ENCODE measurements around the gene PRKAG3.

PRKAG3 gene

DNA sequence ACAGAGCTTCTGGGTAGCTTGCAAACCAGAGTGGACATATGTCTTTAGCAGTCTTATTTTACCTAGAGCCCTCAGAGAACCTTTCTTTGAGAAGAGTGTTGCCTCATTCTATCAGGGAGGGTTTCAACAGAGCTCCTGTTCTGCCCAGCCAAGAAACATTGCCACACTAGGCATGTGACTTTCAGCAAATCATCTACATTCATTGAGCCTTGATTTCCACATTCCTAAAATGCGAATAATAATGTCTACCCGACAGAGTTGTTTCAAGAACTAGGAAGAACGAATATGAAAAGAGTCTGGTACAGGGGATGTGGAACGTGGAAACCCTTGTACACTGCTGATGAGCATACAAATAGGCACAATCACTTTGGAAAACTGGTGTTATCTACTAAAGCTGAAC lies 7.8 kb upstream of the PRKAG3 start:
- no peak for TF ChIP-seq CTCF (IDR thresholded peaks at IDR 0.05; ENCODE audit: low read depth, low read length)
- H3K9me3 ChIP-seq: peaks cover 2% of the 10 kb centered on the region; the same call in 1 of the 2 replicates
- H3K27me3 ChIP-seq: peaks cover 4% of the 10 kb centered on the region; the same call in 1 of the 2 replicates
- H3K36me3 ChIP-seq: no peaks in the 10 kb centered on the region
- no peaks in the 10 kb centered on the region for H3K4me1 ChIP-seq
- no peak for DNase-seq
- H3K4me3 ChIP-seq (ENCODE audit: low read depth, low read length): no peak overlapping the region

DNA sequence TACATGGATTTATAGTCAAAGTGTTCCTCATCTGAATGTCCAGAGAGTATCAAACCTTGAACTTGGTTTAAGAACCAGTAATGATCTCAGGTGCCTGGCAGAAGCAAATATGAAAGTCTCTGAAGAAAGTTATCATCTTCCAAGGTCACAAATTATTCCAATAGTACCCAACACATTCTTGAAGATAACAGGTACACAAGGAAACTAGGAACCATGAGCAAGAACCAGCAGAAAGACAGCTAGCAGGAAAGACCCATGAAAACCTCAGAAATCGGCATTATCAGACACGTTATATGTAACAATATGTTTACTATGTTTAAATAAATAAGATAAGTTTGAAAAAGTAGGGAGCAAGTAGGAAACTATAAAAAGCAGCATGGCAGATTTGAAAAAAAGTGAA lies 5.9 kb upstream of the PRKAG3 start:
- DNase-seq: no peak
- no peaks in the 10 kb centered on the region; the same call in 1 of the 2 replicates for H3K9me3 ChIP-seq
- H3K36me3 ChIP-seq: no peaks in the 10 kb centered on the region
- H3K4me1 ChIP-seq: no peaks in the 10 kb centered on the region
- TF ChIP-seq CTCF (IDR thresholded peaks at IDR 0.05; ENCODE audit: low read depth, low read length): no peak
- H3K27me3 ChIP-seq: peaks cover 4% of the 10 kb centered on the region; the same call in 1 of the 2 replicates
- no peak overlapping the region for H3K4me3 ChIP-seq (ENCODE audit: low read depth, low read length)

- no peak overlapping the region for H3K4me3 ChIP-seq (ENCODE audit: low read depth, low read length)
- H3K27me3 ChIP-seq: peaks cover 4% of the 10 kb centered on the region; the same call in 1 of the 2 replicates
- no peak for TF ChIP-seq CTCF (IDR thresholded peaks at IDR 0.05; ENCODE audit: low read depth, low read length)
- DNase-seq: no peak
- H3K36me3 ChIP-seq: no peaks in the 10 kb centered on the region
- no peaks in the 10 kb centered on the region; the same call in 1 of the 2 replicates for H3K9me3 ChIP-seq
- peaks cover 5% of the 10 kb centered on the region for H3K4me1 ChIP-seq
Observed at GRCh38 chr2:218834685-218835084, 3.1 kb upstream of the PRKAG3 start.

GRCh38 chr2:218833023-218833609 lies 1.5 kb upstream of the PRKAG3 start:
- no peaks in the 10 kb centered on the region for H3K36me3 ChIP-seq
- H3K27me3 ChIP-seq: no peaks in the 10 kb centered on the region; the same call in 1 of the 2 replicates
- H3K9me3 ChIP-seq: no peaks in the 10 kb centered on the region; the same call in 1 of the 2 replicates
- H3K4me3 ChIP-seq (ENCODE audit: low read depth, low read length): no peak overlapping the region
- no peak for DNase-seq
- H3K4me1 ChIP-seq: peaks cover 5% of the 10 kb centered on the region
- TF ChIP-seq CTCF (IDR thresholded peaks at IDR 0.05; ENCODE audit: low read depth, low read length): no peak

DNA sequence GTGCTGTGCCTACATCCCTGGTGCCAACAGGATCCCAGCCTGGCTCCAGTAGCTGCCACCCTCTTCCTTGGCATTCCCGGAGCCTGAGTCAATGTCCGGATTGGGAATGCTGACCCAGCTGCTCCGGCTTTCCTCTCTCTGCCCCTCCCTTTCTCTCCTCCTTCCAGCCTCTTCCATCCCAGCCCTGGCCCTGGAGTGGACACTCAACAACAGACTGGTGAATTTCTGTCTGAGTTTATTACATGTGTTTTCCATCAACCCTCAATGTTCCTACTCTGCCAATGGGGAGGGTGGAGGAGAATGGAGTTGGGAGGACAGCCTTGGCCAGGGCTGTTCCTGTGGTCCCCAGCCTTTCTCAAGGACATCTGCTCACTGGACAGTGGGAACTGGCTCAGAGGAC lies 917 bp upstream of the PRKAG3 start:
- no peak for TF ChIP-seq CTCF (IDR thresholded peaks at IDR 0.05; ENCODE audit: low read depth, low read length)
- Histone ChIP-seq H3K9me3 (no peaks in the 10 kb centered on the region; the same call in 1 of the 2 replicates), H3K4me3 (ENCODE audit: low read depth, low read length) (no peak overlapping the region), H3K4me1 (peaks cover 5% of the 10 kb centered on the region), H3K27me3 (no peaks in the 10 kb centered on the region; the same call in 1 of the 2 replicates), H3K36me3 (no peaks in the 10 kb centered on the region)
- DNase-seq: no peak

- TF ChIP-seq CTCF (IDR thresholded peaks at IDR 0.05; ENCODE audit: low read depth, low read length): no peak
- no peaks in the 10 kb centered on the region; the same call in 1 of the 2 replicates for H3K27me3 ChIP-seq
- H3K9me3 ChIP-seq: no peaks in the 10 kb centered on the region; the same call in 1 of the 2 replicates
- peaks cover 5% of the 10 kb centered on the region for H3K4me1 ChIP-seq
- H3K4me3 ChIP-seq (ENCODE audit: low read depth, low read length): no peak overlapping the region
- no peaks in the 10 kb centered on the region for H3K36me3 ChIP-seq
- no peak for DNase-seq
Observed at GRCh38 chr2:218832081-218832480, 478 bp upstream of the PRKAG3 start.
